Measurements from ENCODE around the gene DIPK1A.

DNA sequence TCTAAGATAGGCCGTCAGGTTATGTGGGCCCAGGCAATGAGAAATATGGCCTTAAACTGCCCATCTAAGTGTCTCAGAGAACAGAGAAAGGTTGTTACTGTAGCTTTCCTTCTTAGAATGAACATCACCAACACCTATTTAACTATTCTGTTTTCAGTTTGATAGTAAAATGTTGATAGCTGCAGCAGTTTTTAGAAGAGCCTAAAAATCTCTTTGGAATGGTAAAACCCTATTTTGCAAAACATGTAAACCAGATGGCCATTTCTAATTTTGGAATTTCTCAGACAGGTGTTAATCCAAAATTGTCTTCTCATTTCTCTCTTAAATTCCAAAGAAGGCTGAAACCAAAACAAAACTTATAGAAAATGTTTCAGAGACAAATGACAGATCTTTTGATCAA is 57.5 kb downstream of the DIPK1A start:
- no peak for TF ChIP-seq EZH2 (IDR thresholded peaks at IDR 0.05)
- TF ChIP-seq POLR2AphosphoS5 (IDR thresholded peaks at IDR 0.05; ENCODE audit: borderline replicate concordance, low read depth, low read length) = no peak
